H9 (cell line): ENCODE measurements around the gene SLC16A13. TPM values are rescaled to one million over a fixed set of nuclear protein-coding genes. Genes with fewer than 3 reads are reported as not detected.

ENCODE experiments used
- DNase-seq: peaks from one replicate; pipeline ENCODE4 v3.0.0-alpha.2; 2017
- H2AFZ ChIP-seq: one replicate; pipeline ENCODE4 v1.6.1; 2013; ENCODE audit warnings: mild to moderate bottlenecking, low read length, control low read depth, moderate library complexity
- H2AK5ac ChIP-seq: 2 replicates; pipeline ENCODE4 v1.6.1; 2013; ENCODE audit warnings: low read length, control low read depth, mixed read lengths; ENCODE audit not compliant: insufficient read length
- H2BK120ac ChIP-seq: one replicate; pipeline ENCODE4 v1.6.1; 2013; ENCODE audit warnings: low read depth, mild to moderate bottlenecking, low read length, control low read depth, inconsistent platforms; ENCODE audit not compliant: poor library complexity, severe bottlenecking
- H2BK12ac ChIP-seq: 2 replicates; pipeline ENCODE4 v1.6.1; 2013; ENCODE audit warnings: low read length, control low read depth, mixed read lengths, low read depth; ENCODE audit not compliant: insufficient read length
- H2BK15ac ChIP-seq: 2 replicates; pipeline ENCODE4 v1.6.1; 2013; ENCODE audit warnings: low read depth, low read length, control low read depth
- H2BK20ac ChIP-seq: one replicate; pipeline ENCODE4 v1.6.1; 2013; ENCODE audit warnings: low read depth, mild to moderate bottlenecking, low read length, control low read depth, inconsistent platforms; ENCODE audit not compliant: poor library complexity, severe bottlenecking
- H2BK5ac ChIP-seq: 2 replicates; pipeline ENCODE4 v1.6.1; 2013; ENCODE audit warnings: low read length, control low read depth, mixed read lengths; ENCODE audit not compliant: insufficient read length
- H3K14ac ChIP-seq: 2 replicates; pipeline ENCODE4 v1.6.1; 2013; ENCODE audit warnings: low read length, control low read depth; ENCODE audit not compliant: insufficient read depth
- H3K18ac ChIP-seq: 2 replicates; pipeline ENCODE4 v1.6.1; 2013; ENCODE audit warnings: low read depth, mild to moderate bottlenecking, mixed read lengths, low read length, control low read depth; ENCODE audit not compliant: insufficient read length
- H3K23ac ChIP-seq: 2 replicates; pipeline ENCODE4 v1.6.1; 2013; ENCODE audit warnings: low read length, control low read depth, mixed read lengths, low read depth; ENCODE audit not compliant: insufficient read length
- H3K23me2 ChIP-seq: 2 replicates; pipeline ENCODE4 v1.6.1; 2013; ENCODE audit warnings: low read depth, mild to moderate bottlenecking, mixed read lengths, low read length, control low read depth; ENCODE audit not compliant: insufficient read length, poor library complexity, severe bottlenecking
- H3K27ac ChIP-seq: 2 replicates; pipeline ENCODE4 v1.5.1; 2013; ENCODE audit warnings: low read length, control low read depth, mixed read lengths, low read depth; ENCODE audit not compliant: insufficient read length
- H3K27me3 ChIP-seq: 2 replicates; pipeline ENCODE4 v1.6.1; 2013; ENCODE audit warnings: low read length, control low read depth, inconsistent platforms; ENCODE audit not compliant: insufficient read depth
- H3K4ac ChIP-seq: 2 replicates; pipeline ENCODE4 v1.6.1; 2013; ENCODE audit warnings: low read depth, mild to moderate bottlenecking, control low read depth, inconsistent platforms, low read length, moderate library complexity
- H3K4me1 ChIP-seq: 2 replicates; pipeline ENCODE4 v1.6.1; 2013; ENCODE audit warnings: low read length, control low read depth, inconsistent platforms; ENCODE audit not compliant: insufficient read depth
- H3K4me2 ChIP-seq: 2 replicates; pipeline ENCODE4 v1.6.1; 2013; ENCODE audit warnings: low read length, control low read depth, mixed read lengths; ENCODE audit not compliant: insufficient read length, insufficient read depth
- H3K56ac ChIP-seq: 2 replicates; pipeline ENCODE4 v1.6.1; 2013; ENCODE audit warnings: low read depth, mild to moderate bottlenecking, mixed read lengths, low read length, control low read depth; ENCODE audit not compliant: insufficient read length
- H3K79me1 ChIP-seq: 2 replicates; pipeline ENCODE4 v1.6.1; 2013; ENCODE audit warnings: low read depth, mild to moderate bottlenecking, moderate library complexity, low read length, control low read depth, inconsistent platforms; ENCODE audit not compliant: insufficient read depth, poor library complexity, severe bottlenecking
- H3K79me2 ChIP-seq: 2 replicates; pipeline ENCODE4 v1.6.1; 2013; ENCODE audit warnings: low read length, control low read depth, inconsistent platforms; ENCODE audit not compliant: insufficient read depth
- H3K9ac ChIP-seq: 2 replicates; pipeline ENCODE4 v1.6.1; 2013; ENCODE audit warnings: low read length, control low read depth, mixed read lengths; ENCODE audit not compliant: insufficient read length; ENCODE audit errors: extremely low read depth
- H3K9me3 ChIP-seq: one replicate; pipeline ENCODE4 v1.6.1; 2013; ENCODE audit warnings: low read depth, low read length, inconsistent platforms; ENCODE audit not compliant: control insufficient read depth
- H3T11ph ChIP-seq: one replicate; pipeline ENCODE4 v1.6.1; 2013; ENCODE audit warnings: mild to moderate bottlenecking, low read length, control low read depth, inconsistent platforms
- H4K20me1 ChIP-seq: one replicate; pipeline ENCODE4 v1.6.1; 2013; ENCODE audit not compliant: control insufficient read depth, insufficient read length, insufficient read depth
- H4K5ac ChIP-seq: 2 replicates; pipeline ENCODE4 v1.6.1; 2013; ENCODE audit warnings: low read depth, mild to moderate bottlenecking, mixed read lengths, low read length, control low read depth; ENCODE audit not compliant: insufficient read length
- H4K8ac ChIP-seq: replicated peaks from 2 replicates; pipeline ENCODE4 v1.6.1; 2013; ENCODE audit warnings: low read length, control low read depth, mixed read lengths, low read depth; ENCODE audit not compliant: insufficient read length
- H4K91ac ChIP-seq: 2 replicates; pipeline ENCODE4 v1.6.1; 2013; ENCODE audit warnings: low read depth, mild to moderate bottlenecking, moderate library complexity, mixed read lengths, low read length, control low read depth; ENCODE audit not compliant: insufficient read length
- H3K27ac Mint-ChIP-seq, 3 experiments: 2 replicates in 2 of 3; 3 replicates in 1 of 3; pipeline ENCODE4 v1.8.0; 2020 to 2021; ENCODE audit warnings: mixed read lengths in 3 of 3, mild to moderate bottlenecking in 1 of 3, moderate library complexity in 1 of 3
- H3K27me3 Mint-ChIP-seq: 2 replicates; pipeline ENCODE4 v1.8.0; 2021; ENCODE audit warnings: low read depth, mild to moderate bottlenecking, moderate library complexity, mixed read lengths
- H3K36me3 Mint-ChIP-seq, 3 experiments: 2 replicates in 2 of 3; 3 replicates in 1 of 3; pipeline ENCODE4 v1.8.0; 2020 to 2021; ENCODE audit warnings: low read depth in 3 of 3, mixed read lengths in 3 of 3; ENCODE audit not compliant: insufficient read depth in 1 of 3
- H3K4me1 Mint-ChIP-seq, 2 experiments: 2 replicates each; pipeline ENCODE4 v1.8.0; 2020; ENCODE audit warnings: mixed read lengths in 2 of 2
- H3K4me3 Mint-ChIP-seq, 2 experiments: 2 replicates in 1 of 2; 3 replicates in 1 of 2; pipeline ENCODE4 v1.8.0; 2020 to 2021; ENCODE audit warnings: mild to moderate bottlenecking in 2 of 2, mixed read lengths in 2 of 2, moderate library complexity in 1 of 2
- H3K9me3 Mint-ChIP-seq, 2 experiments: 2 replicates in 1 of 2; 3 replicates in 1 of 2; pipeline ENCODE4 v1.8.0; 2020; ENCODE audit warnings: mild to moderate bottlenecking in 2 of 2, mixed read lengths in 2 of 2, moderate library complexity in 1 of 2
- CTCF ChIP-seq: fragments of 200-600 bp; sonication (generic); conservative IDR thresholded peaks from 3 replicates; pipeline ENCODE4 v1.8.0; 2021; ENCODE audit warnings: antibody characterized with exemption, mild to moderate bottlenecking
- WGBS: extraction: QIAGEN DNeasy Blood & Tissue Kit; methylation state at CpG from one replicate; pipeline ENCODE4 v1.1.7; 2013; ENCODE audit warnings: missing lambda C conversion rate, low lambda C conversion rate, mixed read lengths; ENCODE audit not compliant: insufficient read length; ENCODE audit errors: extremely low coverage; 5-methylcytosine and 5-hydroxymethylcytosine counted together
- total RNA-seq: library from RNA; stranded (reverse); gene quantifications from 2 replicates; pipeline ENCODE4 v1.2.1, GENCODE V29; 2021

SLC16A13 gene
- total RNA-seq, 1 experiment from 2014 or later: 6.1 TPM

- peaks cover 2% of the 10 kb centered on the region; the same call in 1 of the 2 replicates for H3K27me3 ChIP-seq
- H3K14ac ChIP-seq: no peak overlapping the region
- Mint-ChIP-seq H3K4me1 (peaks cover 2 to 4% of the 10 kb centered on the region in 2 experiments; a peak in 3 of 4 replicates), H3K36me3 (peaks cover 5 to 22% (median 11%) of the 10 kb centered on the region in 3 experiments; a peak in 6 of 7 replicates), H3K4me3 (no peak overlapping the region; a peak in 1 of 5 replicates), H3K27ac (no peak overlapping the region; a peak in 1 of 7 replicates), H3K9me3 (no peaks in the 10 kb centered on the region), H3K27me3 (peaks cover 57% of the 10 kb centered on the region)
- no peaks in the 10 kb centered on the region for H3K9me3 ChIP-seq
- H3K79me1 ChIP-seq: no peaks in the 10 kb centered on the region
- no peak overlapping the region for H4K91ac ChIP-seq
- no peak overlapping the region for H3K27ac ChIP-seq
- H3K18ac ChIP-seq: no peak overlapping the region
- TF ChIP-seq CTCF: no peak
- H3K9ac ChIP-seq: no peak overlapping the region
- no peak overlapping the region for H4K5ac ChIP-seq
- no peak overlapping the region for H2BK120ac ChIP-seq
- H3K4ac ChIP-seq: no peak overlapping the region
- WGBS: no CpG with 5 or more reads among the region's 10 CpGs
- peaks cover 8% of the 10 kb centered on the region for H3K23me2 ChIP-seq
- no peak overlapping the region for H2BK5ac ChIP-seq
- H3K56ac ChIP-seq: no peak overlapping the region
- H3K4me1 ChIP-seq: no peaks in the 10 kb centered on the region
- no peak overlapping the region for H4K8ac ChIP-seq
- no peaks in the 10 kb centered on the region for H4K20me1 ChIP-seq
- H3T11ph ChIP-seq: no peak overlapping the region
- no peak overlapping the region for H2AK5ac ChIP-seq
- no peak overlapping the region for H2AFZ ChIP-seq
- H3K23ac ChIP-seq: no peak overlapping the region
- no peak overlapping the region for H2BK12ac ChIP-seq
- H3K4me2 ChIP-seq: no peak overlapping the region
- H2BK15ac ChIP-seq: no peak overlapping the region
- no peaks in the 10 kb centered on the region for H3K79me2 ChIP-seq
- DNase-seq: no peak
- no peak overlapping the region for H2BK20ac ChIP-seq
These were observed 41.7 kb upstream of the SLC16A13 start for GRCh38 chr17:6994118-6994598.
